ENCODE data around the gene NOP58.
"Not testable (repeated sequence)": the region's sequence is repeated elsewhere in the genome, so short reads cannot be mapped to it uniquely, and the experiment has no call there.

The NOP58 gene

DNA sequence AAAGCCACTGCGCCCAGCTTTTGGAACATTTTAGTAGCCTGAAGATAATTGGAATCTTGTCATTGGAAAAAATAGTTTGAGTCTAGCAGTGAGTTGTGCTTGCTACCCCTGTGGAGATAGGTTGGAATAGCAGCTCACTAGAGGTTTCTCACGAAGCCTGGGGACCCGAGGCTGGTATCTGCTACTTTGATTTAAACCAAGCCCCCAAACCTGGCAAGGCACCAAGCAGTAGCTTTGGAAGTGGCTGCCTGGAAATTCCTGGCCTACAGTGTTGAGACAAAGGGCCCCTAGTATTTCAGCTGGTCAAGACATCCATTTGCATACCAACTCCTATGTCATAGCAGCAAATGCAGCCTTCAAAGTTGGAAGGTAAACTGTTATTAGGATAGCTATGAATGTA is 42.1 kb downstream of the NOP58 start:
- no peak for DNase-seq

DNA sequence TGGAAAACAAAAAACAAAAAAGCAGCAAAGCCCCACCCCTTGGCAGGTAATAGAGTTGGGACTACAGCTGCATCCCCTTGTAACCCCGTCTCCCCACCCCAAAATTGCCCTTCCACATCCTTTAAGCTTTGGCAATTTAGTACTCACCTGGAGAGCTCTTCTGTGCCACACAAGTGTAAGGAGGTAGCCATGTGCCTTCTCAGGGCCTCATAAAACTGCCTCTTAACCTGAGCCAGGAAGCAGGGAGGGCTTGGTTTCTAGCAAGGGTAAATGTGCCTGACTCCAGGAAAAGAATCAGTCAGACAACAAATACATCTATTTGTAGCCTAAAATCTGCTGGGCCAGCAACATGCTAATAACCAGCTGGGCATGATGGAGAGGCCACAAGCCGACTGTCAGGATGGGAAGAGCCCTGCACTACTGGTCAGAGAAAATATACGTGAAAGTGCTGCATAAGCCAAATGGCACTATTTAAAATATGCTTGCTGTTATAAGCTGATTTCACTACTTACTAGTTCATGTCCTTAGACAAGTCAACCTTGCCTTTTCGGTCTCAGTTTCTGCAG is 46.3 kb downstream of the NOP58 start:
- DNase-seq = no peak

DNA sequence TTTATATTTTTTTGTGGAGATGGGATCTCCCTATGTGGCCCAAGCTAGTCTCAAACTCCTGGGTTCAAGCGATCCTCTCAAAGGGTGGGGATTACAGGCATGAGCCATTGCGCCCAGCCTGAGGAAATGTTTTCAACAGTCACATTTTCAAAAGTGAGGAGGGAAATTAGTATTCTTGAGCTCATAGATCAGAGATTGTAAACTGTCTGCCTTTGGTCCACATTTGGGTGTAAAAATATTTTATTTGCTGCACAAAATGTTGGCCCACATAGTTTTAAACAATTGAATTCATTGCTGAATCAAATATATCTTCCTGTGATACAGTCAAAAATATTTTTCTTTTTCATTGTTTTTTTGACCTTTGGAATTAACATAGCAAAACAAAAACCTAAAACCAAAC is 48.6 kb downstream of the NOP58 start:
- no peak for DNase-seq

DNA sequence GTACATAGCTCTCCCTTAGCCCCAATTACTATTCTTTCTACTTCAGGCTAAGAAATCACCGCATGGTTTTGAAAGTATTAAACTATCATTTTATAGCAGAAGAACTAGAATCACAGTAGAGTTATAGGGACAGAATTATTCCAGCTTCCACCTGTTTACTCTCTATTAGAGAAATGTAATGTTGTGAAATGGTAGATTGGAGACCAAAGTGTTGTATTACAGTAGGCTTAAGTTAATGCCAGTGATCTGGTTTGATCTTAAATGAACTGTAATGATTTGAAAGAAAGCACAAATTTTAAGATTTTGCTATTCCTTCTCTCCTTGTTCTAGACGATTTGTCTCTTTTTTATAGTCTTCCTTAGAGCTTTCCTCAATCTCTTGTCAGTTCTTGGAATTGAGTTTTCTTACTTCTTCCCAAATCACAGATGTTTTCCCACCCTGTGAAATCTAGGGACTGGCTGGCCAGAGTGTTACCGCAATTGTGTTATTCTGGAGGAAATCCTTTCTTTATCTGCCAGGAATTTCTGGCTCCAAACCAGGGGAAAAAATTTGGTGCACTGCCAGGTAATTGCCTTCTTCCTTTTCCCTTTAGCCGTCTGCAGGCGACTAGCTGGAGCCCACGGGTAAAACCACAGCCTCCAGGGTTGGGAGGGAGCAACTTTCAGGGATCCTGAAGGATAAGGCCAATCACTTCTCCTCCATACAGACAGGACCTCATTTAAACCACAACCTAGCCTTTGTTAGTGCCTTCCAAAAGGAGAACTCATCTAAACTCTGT is 51.7 kb downstream of the NOP58 start:
- no peak for DNase-seq

DNA sequence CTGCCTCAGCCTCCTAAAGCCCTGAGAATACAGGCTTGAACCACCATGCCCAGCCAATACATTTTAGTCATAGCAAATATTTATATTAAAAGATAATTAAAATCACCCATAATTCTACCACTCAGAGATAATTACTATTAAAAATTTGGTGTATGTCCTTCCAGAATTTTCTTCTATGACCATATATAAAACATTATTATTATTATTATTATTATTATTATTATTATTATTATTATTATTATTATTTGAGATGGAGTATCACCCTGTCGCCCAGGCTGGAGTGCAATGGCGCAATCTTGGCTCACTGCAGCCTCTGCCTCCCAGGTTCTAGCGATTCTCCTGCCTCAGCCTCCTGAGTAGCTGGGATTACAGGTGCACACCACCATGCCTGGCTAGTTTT is 54.8 kb downstream of the NOP58 start:
- DNase-seq = not testable (repeated sequence)

DNA sequence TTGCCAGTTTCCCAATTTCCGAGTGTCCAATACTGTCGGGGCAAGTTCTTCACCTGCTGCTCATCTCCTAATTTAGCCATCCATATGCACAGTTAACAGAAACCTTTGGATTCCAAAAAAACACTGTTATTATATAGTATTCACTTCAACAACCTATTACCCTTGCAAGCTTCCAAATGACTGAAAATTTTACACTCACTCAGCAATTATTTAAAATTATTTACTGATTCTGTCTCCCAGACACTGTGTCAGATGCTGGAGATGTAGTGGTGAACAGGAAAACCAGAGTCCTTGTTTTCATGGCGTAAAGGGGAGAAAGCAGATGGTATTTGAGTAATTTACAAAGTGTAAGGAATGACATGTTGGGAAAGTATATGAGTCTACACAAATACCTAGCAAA is 56.9 kb downstream of the NOP58 start:
- DNase-seq = no peak

DNA sequence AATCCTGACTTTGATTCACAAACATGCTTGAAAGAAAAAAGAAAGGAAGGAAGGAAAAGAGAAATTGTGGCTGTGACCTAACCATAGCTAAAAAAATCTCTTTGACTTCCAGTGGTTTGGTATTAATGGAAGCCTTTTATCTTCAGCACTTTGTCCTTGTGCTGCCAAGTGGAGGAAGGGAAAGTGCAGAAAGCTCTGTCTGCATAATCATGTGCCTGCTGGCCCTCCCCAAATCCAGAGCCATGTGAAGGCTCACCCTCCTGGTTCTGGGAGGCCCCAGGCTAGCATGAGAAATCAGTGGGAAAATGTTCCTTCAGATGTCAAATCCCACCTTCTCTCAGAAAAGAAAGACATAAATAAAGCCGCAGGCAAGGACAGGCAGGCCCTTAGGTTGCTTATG is 62.3 kb downstream of the NOP58 start:
- DNase-seq = no peak

DNA sequence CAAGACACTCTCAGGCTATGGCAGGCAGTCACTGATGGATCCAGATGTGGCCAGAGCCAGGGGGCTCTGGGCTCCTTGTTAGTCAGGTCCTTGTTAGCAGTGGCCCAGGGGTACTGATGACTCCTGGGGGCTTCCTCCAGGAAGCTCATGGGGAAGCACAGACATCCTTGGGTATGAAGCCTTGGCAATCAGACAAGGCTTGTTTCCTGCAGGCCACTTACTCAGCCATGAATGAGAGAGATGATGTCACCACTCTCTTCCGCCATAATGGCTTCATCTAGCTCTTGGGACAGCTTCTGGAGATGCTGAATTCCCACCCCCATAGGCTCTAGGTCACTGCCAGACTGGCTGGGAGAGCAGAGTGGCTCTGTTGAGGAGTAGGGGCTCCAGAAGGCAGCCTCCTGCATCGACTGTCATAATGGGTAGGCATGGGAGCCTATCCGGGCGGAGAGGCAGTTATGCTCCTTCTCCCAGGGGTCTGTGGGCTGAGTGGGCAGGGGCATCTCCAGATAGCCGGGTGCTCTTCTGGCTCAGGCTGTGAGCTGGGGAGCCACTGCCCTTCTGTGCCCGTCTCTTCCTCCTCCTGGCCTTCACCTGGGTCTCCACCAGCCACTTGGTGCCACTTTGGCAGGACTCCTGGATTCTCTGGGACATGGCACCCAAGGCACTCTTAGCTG is 70.4 kb downstream of the NOP58 start:
- DNase-seq = no peak

DNA sequence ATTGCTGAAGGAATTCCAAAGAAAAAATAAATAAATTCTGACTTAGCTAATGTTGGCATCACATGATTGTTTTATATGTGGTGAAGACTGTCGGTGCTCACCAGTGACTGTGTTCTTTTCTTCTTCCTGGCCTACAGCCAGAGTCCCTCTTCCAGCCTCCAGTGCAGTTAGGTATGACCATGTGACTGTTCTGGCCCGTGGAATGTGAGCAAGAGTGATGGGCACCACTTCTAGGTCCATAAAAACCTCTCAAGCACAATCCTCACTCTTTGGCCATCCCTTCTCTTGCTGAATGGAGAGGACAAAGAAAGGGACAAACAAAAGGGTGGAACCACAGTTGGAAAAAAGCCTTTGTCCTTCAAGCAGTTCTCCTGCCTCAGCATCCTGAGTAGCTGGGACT is 71.6 kb downstream of the NOP58 start:
- DNase-seq = no peak

DNA sequence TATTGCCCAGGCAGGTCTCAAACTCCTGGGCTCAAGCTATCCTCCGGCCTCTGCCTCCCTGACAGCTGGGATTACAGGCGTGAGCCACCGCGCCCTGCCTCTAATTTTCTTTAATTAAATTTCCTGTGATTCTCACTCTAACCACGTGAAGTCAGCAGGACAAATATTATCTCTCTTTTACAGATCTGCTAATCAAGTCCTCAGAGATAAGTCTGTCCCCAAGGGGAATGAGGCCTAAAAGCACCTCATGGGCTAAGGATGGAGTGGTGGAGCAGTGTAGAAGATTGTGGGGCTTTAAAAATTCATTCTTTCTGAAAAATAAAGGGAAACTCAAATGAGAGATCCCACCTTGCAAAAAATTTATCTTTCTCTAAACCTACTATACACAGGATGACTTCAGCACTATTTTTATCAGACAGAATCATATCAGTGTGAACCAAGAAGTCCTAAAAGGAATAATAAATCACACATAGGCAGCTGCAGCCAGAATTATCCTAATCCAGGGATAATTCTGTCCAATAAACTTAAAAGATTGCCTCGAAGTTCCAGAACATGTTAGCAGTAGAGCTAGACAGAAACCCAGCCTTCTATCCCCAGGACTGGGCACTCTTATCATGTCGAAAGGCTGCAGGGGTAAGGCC is 72.3 kb downstream of the NOP58 start:
- no peak for DNase-seq

DNA sequence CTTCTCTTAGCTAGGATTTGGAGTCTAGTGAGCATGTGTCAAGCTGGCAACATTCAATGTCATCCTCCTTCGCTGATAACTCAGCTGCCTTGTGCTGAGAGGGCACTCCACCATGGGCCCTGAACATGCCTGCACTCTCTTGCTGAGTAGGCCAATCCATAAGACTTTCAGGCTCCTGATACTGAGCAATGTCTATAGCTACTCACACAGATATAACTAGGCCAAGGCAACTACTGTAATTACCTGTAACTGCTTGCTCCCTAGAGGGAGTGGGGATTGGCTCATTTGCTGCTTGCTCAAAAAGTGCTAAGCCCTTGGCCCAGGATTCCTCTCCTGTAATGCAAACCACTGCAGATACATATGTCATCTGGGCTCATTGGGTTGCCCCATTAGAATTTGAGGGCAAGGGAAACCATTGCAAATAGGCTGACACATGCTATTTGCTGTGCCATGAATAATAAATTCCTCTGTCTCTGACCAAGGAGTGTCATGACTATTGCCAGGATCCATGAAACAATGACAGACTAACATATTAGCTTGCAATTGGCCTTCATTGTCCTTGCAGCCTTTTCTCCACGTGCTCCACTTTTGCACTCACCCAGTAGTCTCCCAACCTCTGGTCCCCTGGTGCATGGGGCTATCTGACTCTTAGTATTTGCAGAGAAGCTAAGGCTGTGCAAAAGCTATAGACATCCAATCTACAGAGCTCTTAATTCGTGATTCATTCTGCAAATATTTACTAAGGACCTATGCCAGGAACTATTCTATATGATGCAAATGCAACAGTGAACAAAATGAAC is 73.7 kb downstream of the NOP58 start:
- no peak for DNase-seq

DNA sequence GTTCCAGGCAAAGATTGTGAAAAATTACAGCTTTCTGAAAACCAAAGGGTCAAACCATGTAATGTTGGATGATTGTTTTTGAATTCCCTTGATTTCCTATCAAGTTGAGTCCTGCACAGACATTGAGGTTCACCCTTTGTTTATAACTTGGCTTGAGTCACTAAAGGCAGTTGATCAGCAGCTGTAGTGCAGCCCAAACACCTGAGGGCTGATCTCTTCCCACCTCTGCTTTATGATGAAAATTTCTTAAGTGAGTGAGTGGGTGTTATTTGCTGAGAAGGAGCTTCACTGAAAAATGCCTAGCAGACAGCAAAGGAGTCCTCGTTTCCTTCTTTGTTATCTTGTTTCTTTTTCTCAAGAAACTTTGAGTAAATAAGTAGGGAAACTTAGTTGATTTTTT is 78.6 kb downstream of the NOP58 start:
- no peak for DNase-seq

DNA sequence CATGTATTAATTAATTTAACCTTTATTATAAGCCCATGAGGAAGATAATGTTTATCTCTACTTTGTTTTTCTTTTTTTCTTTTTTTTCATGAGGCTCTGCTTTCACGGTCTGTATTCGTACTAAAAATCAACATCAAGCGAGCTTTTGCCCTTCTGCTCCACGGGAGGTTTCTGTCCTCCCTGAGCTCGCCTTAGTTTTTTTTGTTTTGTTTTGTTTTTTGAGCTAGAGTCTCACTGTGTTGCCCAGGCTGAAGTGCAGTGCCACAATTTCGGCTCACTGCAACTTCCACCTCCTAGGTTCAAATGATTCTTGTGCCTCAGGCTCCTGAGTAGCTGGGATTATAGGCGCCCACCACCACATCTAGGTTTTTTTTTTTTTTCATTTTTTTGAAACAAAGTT is 80.6 kb downstream of the NOP58 start:
- no peak for DNase-seq

All from stimulated activated CD4-positive, alpha-beta T cell treated with anti-CD3 and anti-CD28 coated beads, Interleukin-4, amount 100 ng/mL, for 24 hours (primary cell).